Lower leg skin (tissue), 3 donors: ENCODE results near the gene DPH7.

Experiments
- CTCF ChIP-seq, 3 donors: fragments of 450-650 bp; IDR thresholded peaks; one replicate each; pipeline ENCODE4 v1.5.1; 2016; ENCODE audit warnings: antibody characterized with exemption in 3 of 3, mild to moderate bottlenecking in 3 of 3, moderate library complexity in 2 of 3
- POLR2A ChIP-seq, 2 donors: fragments of 450-650 bp; IDR thresholded peaks; one replicate each; pipeline ENCODE4 v1.6.1; 2016 to 2017; ENCODE audit warnings: antibody characterized with exemption in 2 of 2, mild to moderate bottlenecking in 1 of 2, moderate library complexity in 1 of 2

GRCh38 chr9:137569609-137570203, 9.0 kb downstream of the DPH7 start:
- TF ChIP-seq CTCF (IDR thresholded peaks at IDR 0.05) (no peak), POLR2A (IDR thresholded peaks at IDR 0.05) (no peak)
